Neural progenitor cell (in vitro differentiated cells): ENCODE data around the gene ABO.

ENCODE experiments used
- CTCF ChIP-seq: fragments of 200-600 bp; sonication (generic); IDR thresholded peaks from 2 replicates; pipeline ENCODE4 v1.5.1; 2017; ENCODE audit warnings: antibody characterized with exemption, mild to moderate bottlenecking
- EZH2 ChIP-seq: fragments of 200-600 bp; sonication (generic); IDR thresholded peaks from 2 replicates; pipeline ENCODE4 v1.6.1; 2017; ENCODE audit warnings: antibody characterized with exemption, mild to moderate bottlenecking, moderate library complexity

- TF ChIP-seq CTCF (no peak), EZH2 (no peak)
Measured at GRCh38 chr9:133258061-133259015, 16.7 kb downstream of the ABO start.
